Psoas muscle (tissue), 8 donors: Measurements from ENCODE around the gene EARS2. TPM values are rescaled to one million over a fixed set of nuclear protein-coding genes. Genes with fewer than 3 reads are reported as not detected.

Source experiments
- ATAC-seq, 4 donors: fragments of 200-7000 bp; cut with Tn5 transposase; one replicate each; pipeline ENCODE4 v1.9.1; 2020; ENCODE audit warnings: moderate library complexity in 3 of 4, mild to moderate bottlenecking in 2 of 4
- DNase-seq, 2 donors: peaks; one replicate each; pipeline ENCODE4 v3.0.0-alpha.2; 2020
- H3K27ac ChIP-seq: fragments of 200-600 bp; one replicate; pipeline ENCODE4 v1.8.0; 2022
- H3K27me3 ChIP-seq, 3 donors: fragments of 200-600 bp in 1 of 3; one replicate each; pipeline versions ENCODE4 v1.6.1 to v1.8.0; 2013 to 2022; ENCODE audit warnings: low read length in 2 of 3, mild to moderate bottlenecking in 2 of 3, moderate library complexity in 1 of 3; ENCODE audit not compliant: insufficient read depth in 3 of 3
- H3K36me3 ChIP-seq, 2 donors: fragments of 200-600 bp in 1 of 2; one replicate each; pipeline versions ENCODE4 v1.6.1 to v1.8.0; 2013 to 2022; ENCODE audit warnings: low read depth in 1 of 2, mild to moderate bottlenecking in 1 of 2, moderate library complexity in 1 of 2; ENCODE audit not compliant: insufficient read depth in 1 of 2
- H3K4me1 ChIP-seq: fragments of 200-600 bp; one replicate; pipeline ENCODE4 v1.8.0; 2022
- H3K4me3 ChIP-seq: fragments of 200-600 bp; one replicate; pipeline ENCODE4 v1.8.0; 2022; ENCODE audit warnings: mild to moderate bottlenecking
- H3K9me3 ChIP-seq: fragments of 200-600 bp; one replicate; pipeline ENCODE4 v1.8.0; 2022
- CTCF ChIP-seq: fragments of 200-600 bp; IDR thresholded peaks from one replicate; pipeline ENCODE4 v1.8.0; 2022; ENCODE audit warnings: antibody characterized with exemption
- WGBS, 3 donors: extraction: QIAGEN DNeasy Blood & Tissue Kit; methylation state at CpG; one replicate each; pipeline versions ENCODE4 v1.1.6 to v1.1.7; 2013; 5-methylcytosine and 5-hydroxymethylcytosine counted together
- intact Hi-C, 2 donors: fragments of 100-400 bp; cut with DNase I; formaldehyde crosslinking; loops; one replicate each; pipeline versions ENCODE4 v1.11.0 to v1.14.2; 2022
- polyA plus RNA-seq, 3 donors: library from polyadenylated mRNA; stranded (reverse); fragments of 200-250 nt; gene quantifications; one replicate each; pipeline ENCODE4 v1.2.3, GENCODE V29; 2013
- total RNA-seq, 4 donors: library from RNA; stranded (reverse); fragmentation: NEBNext Ultra II Directional in 2 of 4; extraction: Animal tissue kit (Norgen Biotek cat#: 25700) in 2 of 4; gene quantifications; one replicate each; pipeline versions ENCODE4 v1.2.1 to v1.2.4, GENCODE V29; 2021 to 2023
- donor health status: healthy with polysubstance abuse.
- donor health status: DM: no; HTN: no; CAD: no; lungs with moderate emphysema.
- donor health status: Bipolar disorder and iron deficiency.
- donor health status: healthy.
- donor health status: DM: yes; HTN: yes; CAD: no.
- donor health status: DM: no; HTN: no; CAD: no.
- donor health status: DM: no; HTN: no; CAD: no.
- donor health status: DM: yes; HTN: yes; CAD: no.

EARS2 gene
- total and polyA plus RNA-seq, 7 donors: 12.1 to 28.3 (median 19.8) TPM

GRCh38 chr16:23528644-23529310 is 28.4 kb downstream of the EARS2 start:
- Histone ChIP-seq H3K9me3 (no peaks in the 10 kb centered on the region), H3K4me3 (no peak overlapping the region), H3K36me3 (peaks cover 14 to 97% of the 10 kb centered on the region in 2 donors), H3K27me3 (no peaks in the 10 kb centered on the region), H3K27ac (no peak overlapping the region), H3K4me1 (no peaks in the 10 kb centered on the region)
- intact Hi-C loops: no loop called here
- ATAC-seq (no peak), DNase-seq (no peak)
- WGBS, 3 donors: 92 to 95% (median 94%) methylated on average over 10 of the region's 10 CpGs
- no peak for TF ChIP-seq CTCF

- intact Hi-C loops: no loop called here
- 66 to 72% (median 72%) methylated on average over 11 of the region's 11 CpGs for WGBS, 3 donors
- Histone ChIP-seq H3K27ac (no peak overlapping the region), H3K4me1 (no peaks in the 10 kb centered on the region), H3K9me3 (no peaks in the 10 kb centered on the region), H3K4me3 (no peak overlapping the region), H3K27me3 (no peaks in the 10 kb centered on the region), H3K36me3 (peaks cover 17 to 97% of the 10 kb centered on the region in 2 donors)
- no peak for TF ChIP-seq CTCF
- ATAC-seq (peak; percentile 48 to 79 (median 66)), DNase-seq (no peak)
Measured at GRCh38 chr16:23527961-23528643, 29.0 kb downstream of the EARS2 start.

GRCh38 chr16:23524886-23525285 is 32.3 kb downstream of the EARS2 start:
- ATAC-seq (no peak), DNase-seq (no peak)
- H3K27ac ChIP-seq: no peak overlapping the region
- 87 to 93% (median 91%) methylated on average over 3 of the region's 3 CpGs for WGBS, 3 donors
- no peaks in the 10 kb centered on the region for H3K4me1 ChIP-seq
- H3K4me3 ChIP-seq: no peak overlapping the region
- intact Hi-C loops: no loop called here
- TF ChIP-seq CTCF: no peak
- H3K27me3 ChIP-seq: no peaks in the 10 kb centered on the region
- H3K9me3 ChIP-seq: no peaks in the 10 kb centered on the region
- H3K36me3 ChIP-seq: peaks cover 22 to 96% of the 10 kb centered on the region in 2 donors

- no peaks in the 10 kb centered on the region for H3K4me1 ChIP-seq
- intact Hi-C loops: no loop called here
- no peak overlapping the region for H3K27ac ChIP-seq
- whole genome bisulfite sequencing, 3 donors: 73 to 77% (median 74%) methylated on average over 7 of the region's 7 CpGs
- DNase-seq (no peak), ATAC-seq (no peak)
- H3K9me3 ChIP-seq: no peaks in the 10 kb centered on the region
- H3K27me3 ChIP-seq: no peaks in the 10 kb centered on the region
- no peak overlapping the region for H3K4me3 ChIP-seq
- H3K36me3 ChIP-seq: peaks cover 19 to 95% of the 10 kb centered on the region in 2 donors
- TF ChIP-seq CTCF: no peak
Measured at GRCh38 chr16:23523876-23524385, 33.2 kb downstream of the EARS2 start.
